ENCODE measurements around the gene COG5.

Gene COG5

DNA sequence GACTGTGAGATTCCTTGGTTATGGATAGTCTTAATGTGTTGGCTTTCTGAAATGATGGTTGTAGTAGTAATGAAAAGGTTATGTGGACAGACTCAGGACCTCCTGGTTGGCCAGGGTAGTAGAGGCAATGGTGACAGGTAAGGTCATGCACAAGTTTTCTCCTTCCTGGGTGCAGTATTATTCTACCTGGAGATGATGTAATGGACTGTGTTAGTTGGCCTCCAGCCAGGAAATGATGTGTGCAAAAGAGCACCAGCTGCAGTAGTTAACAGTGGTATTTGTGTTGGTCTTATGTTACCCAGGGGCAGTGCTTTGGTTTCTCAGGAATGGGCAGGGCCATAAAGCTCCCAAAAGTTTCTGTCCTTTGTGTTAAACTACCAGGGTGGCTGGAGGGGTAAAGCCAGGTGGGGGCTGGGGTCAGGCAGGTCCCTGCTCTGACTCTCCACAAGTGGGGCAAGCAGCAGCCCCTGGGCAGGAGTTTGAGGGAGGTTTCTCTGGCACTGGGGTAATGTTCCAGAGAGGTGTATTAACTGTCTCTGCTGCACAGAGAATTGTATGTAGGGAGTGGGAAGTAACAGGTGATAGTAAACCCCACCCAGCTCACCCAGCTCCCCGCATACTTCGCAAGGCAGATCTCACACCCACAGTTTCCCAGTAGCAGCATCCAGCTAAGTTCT is 57.6 kb downstream of the COG5 start:
- no peak for DNase-seq (ENCODE audit: low spot score)

DNA sequence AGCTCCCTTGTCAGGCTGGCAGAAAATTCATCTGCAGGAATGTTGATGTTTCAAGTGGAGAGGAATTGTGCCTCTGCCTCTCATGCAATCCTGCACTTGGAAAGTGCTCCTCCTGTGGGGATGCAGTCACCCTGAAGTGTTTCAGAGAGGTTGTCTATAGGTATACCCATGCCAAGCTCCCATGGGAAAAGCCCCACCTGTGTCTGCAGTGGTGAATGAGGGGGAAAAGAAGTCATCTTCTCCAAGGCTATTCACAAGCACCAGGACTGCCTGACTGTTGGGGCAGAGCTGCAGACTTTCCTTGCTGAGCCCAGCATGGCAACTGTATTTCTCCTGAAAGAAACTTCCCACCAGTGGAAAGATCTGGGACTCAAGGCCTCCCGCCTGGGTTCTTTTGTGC is 58.4 kb downstream of the COG5 start:
- DNase-seq (ENCODE audit: low spot score) = no peak

DNA sequence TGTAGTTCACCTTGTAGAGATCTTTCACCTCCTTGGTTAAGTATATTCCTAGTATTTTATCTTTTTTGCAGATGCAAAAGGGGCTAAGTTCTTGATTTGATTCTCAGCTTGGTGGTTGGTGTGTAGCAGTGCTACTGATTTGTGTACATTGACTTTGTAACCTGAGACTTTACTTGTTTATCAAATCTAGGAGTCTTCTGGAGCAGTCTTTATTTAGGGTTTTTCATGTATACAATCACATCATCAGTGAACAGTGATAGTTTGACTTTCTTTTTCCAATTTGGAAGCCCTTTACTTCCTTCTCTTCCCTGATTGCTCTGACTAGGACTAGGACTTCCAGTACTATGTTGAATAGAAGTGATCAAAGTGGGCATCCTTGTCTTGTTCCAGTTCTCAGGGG is 60.0 kb downstream of the COG5 start:
- no peak for DNase-seq (ENCODE audit: low spot score)

DNA sequence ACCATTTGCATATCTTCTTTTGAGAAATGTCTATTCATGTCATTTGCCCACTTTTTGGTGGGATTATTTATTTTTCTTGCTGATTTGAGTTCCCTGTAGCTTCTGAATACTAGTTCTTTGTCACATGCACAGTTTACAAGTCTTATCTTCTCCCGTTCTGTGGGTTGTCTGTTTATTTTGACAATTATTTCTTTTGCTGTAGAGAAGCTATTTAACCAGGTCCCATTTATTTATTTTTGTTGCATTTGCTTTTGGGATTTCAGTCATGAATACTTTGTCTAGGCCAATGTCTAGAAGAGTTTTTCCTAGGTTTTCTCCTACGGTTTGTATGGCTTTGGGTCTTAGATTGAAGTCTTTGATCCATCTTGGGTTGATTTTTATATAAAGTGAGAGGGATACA is 60.9 kb downstream of the COG5 start:
- DNase-seq (ENCODE audit: low spot score) = no peak

DNA sequence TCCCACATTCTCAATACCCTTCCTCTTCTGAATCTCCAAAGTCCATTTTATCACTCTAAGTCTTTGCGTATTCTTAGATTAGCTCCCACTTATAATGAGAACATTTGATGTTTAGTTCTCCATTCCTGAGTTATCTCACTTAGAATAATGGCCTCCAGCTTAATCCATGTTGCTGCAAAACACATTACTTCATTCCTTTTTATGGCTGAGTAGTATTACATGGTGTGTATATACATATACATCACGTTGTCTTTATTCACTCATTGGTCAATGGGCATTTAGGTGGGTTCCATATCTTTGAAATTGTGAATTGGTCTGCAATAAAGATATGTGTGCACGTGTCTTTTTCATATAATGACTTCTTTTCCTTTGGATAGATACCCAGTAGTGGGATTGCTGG is 61.6 kb downstream of the COG5 start:
- DNase-seq (ENCODE audit: low spot score) = no peak

GRCh38 chr7:107501593-107501992 is 62.1 kb downstream of the COG5 start:
- DNase-seq (ENCODE audit: low spot score) = peak; percentile 20

GRCh38 chr7:107499731-107500130 is 64.0 kb downstream of the COG5 start:
- DNase-seq (ENCODE audit: low spot score) = no peak

- no peak for DNase-seq (ENCODE audit: low spot score)
These were observed 68.2 kb downstream of the COG5 start for GRCh38 chr7:107495516-107495915.

DNA sequence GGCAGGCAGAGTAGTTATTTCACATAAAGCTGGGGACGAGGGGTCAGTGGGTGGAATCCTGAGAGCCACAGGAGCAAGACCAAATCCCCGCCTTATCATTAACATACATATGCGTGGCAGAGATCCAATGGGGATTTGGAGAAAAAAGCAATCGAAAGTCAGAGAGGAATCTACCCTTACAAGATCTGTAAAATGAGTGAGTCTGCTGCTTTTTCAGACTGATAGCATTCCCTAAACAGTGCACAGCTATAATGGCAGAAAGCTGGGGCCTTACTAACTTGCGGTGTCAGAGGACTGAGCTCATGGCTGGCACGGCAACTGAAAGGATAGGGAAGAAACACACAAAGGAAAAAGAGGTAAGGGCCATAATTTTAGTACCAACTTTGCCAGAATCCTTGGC is 68.8 kb downstream of the COG5 start:
- DNase-seq (ENCODE audit: low spot score) = no peak

DNA sequence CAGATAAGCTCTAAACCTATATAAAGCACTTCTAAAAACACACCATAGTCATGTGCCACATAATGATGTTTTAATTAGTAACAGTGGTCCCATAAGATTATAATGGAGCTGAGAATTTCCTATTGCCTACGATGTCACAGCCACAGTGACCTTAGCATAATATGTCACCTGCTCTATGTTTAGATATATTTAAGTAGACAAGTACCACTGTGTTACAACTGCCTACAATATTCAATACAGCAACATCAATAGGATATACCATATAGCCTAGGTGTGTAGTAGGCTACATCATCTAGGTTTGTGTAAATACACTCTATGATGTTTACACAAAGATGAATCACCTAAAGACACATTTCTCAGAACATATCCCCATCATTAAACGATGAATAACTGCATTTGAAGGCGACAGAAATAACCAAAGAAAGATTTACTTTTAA is 69.4 kb downstream of the COG5 start:
- no peak for DNase-seq (ENCODE audit: low spot score)

- DNase-seq (ENCODE audit: low spot score) = no peak
These were observed 70.8 kb downstream of the COG5 start for GRCh38 chr7:107492875-107493274.

DNA sequence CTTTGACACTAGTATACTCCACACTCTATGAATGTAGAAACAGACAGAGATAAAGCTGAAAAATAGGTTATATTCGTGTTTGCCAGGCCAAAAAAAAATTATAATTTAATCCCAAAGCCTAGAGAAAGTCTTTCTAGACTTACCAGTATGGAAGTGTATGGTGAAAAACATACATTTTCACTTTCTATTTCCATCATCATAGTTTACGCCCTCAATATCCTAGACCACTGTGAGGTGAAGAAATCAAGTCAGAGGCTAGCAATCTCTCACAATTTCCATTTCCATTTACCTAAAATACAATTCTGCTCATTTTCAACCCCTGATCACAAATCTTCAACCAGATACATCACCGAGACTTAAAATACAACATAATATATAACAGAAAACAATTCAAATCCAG is 77.7 kb downstream of the COG5 start:
- DNase-seq (ENCODE audit: low spot score) = no peak

GRCh38 chr7:107482571-107482970 is 81.1 kb downstream of the COG5 start:
- no peak for DNase-seq (ENCODE audit: low spot score)

GRCh38 chr7:107480932-107481331 is 82.8 kb downstream of the COG5 start:
- no peak for DNase-seq (ENCODE audit: low spot score)

- DNase-seq (ENCODE audit: low spot score) = no peak
These were observed 84.4 kb downstream of the COG5 start for GRCh38 chr7:107479303-107479702.

- peak; percentile 30 for DNase-seq (ENCODE audit: low spot score)
These were observed 89.6 kb downstream of the COG5 start for GRCh38 chr7:107474104-107474521.

- DNase-seq (ENCODE audit: low spot score) = no peak
These were observed 91.6 kb downstream of the COG5 start for GRCh38 chr7:107472116-107472515.

DNA sequence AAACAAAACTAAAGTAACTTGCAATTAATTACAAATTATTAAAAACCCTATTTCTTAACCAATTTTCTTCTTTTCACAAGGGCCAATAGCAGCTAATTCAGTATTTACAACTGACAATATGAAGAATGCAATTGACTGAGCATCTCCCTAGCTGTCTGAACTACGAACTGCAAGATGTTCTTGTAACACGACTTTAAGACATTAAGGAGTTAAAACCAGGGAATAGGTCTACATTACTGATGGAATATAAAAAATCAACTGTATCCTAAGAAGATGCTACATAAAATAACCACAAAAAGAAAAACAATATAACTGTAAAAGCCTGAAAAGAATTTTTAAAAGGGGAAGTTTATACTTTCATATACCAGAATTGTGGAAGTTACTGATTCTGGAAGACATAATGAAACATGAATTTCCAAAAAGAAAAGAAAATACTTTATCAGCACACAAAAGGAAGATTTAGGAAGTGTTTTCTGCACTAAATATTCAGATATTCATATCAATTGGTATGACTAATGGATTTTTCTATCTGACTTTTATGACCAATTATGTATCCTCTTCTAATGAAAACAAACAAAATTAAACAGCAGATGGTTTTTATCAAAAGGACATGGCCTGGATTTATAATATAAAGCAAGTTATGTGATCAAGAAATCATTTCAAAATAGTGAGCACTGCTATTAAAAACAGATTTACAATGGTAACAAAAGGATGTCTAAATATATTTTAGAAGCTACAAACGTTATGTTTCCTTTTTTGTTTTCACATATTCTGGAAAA is 92.2 kb downstream of the COG5 start:
- peak; percentile 54 for DNase-seq (ENCODE audit: low spot score)

DNA sequence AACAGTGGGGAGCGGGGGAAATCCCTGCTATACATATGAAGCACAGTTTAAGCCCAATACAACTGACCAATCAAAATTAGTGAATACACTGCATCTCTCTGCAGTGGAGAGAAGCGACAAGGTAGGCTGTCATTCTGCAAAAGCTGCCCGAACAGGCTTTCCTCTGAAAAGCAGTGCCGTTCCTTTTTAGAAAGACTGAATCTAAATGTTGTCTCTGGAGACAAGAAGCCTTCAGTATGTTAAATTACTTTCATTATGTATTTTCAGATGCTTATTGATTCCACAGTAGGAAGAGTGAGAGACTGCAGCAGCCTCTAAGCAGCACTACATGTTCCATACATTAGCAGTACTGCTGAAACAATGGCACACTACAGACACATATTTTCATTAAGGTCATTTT is 93.8 kb downstream of the COG5 start, which contains the start of gene GPR22:
Gene GPR22 (plus strand): TSS at position 129 of the 400 bp plus-strand sequence. CDS start 4,004 bp downstream, outside the sequence.
- DNase-seq (ENCODE audit: low spot score) = peak; percentile 57

DNA sequence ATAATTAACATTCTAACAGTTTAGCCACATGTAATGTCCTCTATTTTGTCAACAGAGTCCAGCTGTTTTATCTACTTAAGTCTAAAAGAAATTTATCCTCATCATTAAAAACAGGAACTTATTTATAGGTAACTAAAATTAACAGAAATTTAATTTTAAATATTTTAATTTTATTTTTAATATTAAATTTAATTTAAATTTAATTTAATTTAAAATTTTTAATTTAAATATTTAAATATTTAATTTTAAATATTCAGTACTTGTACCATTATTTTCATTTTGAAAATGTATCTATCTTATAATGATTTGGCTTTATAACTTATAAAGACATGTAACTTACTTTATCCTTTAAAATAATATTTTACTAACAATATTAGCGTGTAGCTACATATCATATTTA is 94.9 kb downstream of the COG5 start:
- DNase-seq (ENCODE audit: low spot score) = no peak

GRCh38 chr7:107467972-107468371 is 95.7 kb downstream of the COG5 start:
- DNase-seq (ENCODE audit: low spot score) = no peak

DNA sequence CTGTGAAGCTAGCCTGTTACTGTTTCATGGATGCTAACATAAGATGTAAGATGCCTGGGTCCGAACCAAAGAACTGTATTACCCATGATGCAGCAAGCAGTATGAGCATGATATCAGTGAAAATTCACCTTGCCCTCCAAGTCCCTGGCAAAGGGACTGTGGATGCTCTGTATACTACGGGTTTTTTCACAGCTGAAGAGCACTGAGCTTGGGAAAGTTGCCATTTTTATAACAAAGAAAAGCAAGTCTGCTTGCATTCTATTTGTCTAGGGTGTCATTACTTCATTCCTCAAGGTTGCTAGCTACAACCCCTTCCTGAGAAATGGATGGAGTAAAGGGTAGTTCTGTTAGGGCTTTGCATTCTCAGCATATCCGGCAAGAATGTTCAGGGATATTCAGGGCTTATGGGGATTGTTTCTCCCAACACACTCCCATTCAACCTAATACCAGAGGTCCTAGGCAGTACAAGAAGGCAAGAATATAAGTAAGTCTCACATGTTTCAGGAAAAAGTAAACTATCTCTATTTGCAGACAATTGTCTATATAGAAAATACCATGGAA is 99.0 kb downstream of the COG5 start:
- no peak for DNase-seq (ENCODE audit: low spot score)
